HCT116 (cell line): ENCODE measurements around the gene TCHH. TPM values are rescaled to one million over a fixed set of nuclear protein-coding genes. Genes with fewer than 3 reads are reported as not detected.

ENCODE experiments used
- ATAC-seq: fragments of 200-7000 bp; cut with Tn5 transposase; 2 replicates; pipeline ENCODE4 v1.9.1; 2020; ENCODE audit warnings: mild to moderate bottlenecking, moderate library complexity
- BruUV-seq: library from RNA; stranded (reverse); fragments of 400-500 nt; replicated peaks from 2 replicates; lab custom pipeline; 2021; lab: Mats Ljungman, UMichigan
- CTCF ChIA-PET: fragments of 300-600 bp; sonication (Branson Sonifier 250); formaldehyde crosslinking; loops from one replicate; lab custom pipeline; 2021; ENCODE audit warnings: antibody characterized with exemption; lab: Charles Lee
- POLR2A ChIA-PET: fragments of 300-600, 350-600 bp; sonication (Branson Sonifier 250); formaldehyde crosslinking; loops from one replicate; lab custom pipeline; 2021; ENCODE audit warnings: antibody characterized with exemption; lab: Charles Lee
- RAD21 ChIA-PET, 2 experiments: fragments of 300-600 bp; sonication (Branson Sonifier 250); formaldehyde crosslinking; loops; one replicate each; lab custom pipeline; 2023; ENCODE audit warnings: low total read pairs in 2 of 2; ENCODE audit not compliant: uncharacterized antibody in 2 of 2, unreplicated experiment in 2 of 2, low non-redundant PET in 1 of 2; lab: Charles Lee
- DNase-seq: peaks from one replicate; pipeline ENCODE4 v3.0.0-alpha.2; 2010; ENCODE audit warnings: low read depth, low spot score
- H2AFZ ChIP-seq: fragments of 200-600 bp; shearing (Covaris generic), sonication (generic); 2 replicates; pipeline ENCODE4 v1.6.1; 2017; ENCODE audit warnings: low read depth, mixed run types, mixed read lengths, antibody characterized with exemption, low read length; ENCODE audit not compliant: poor library complexity, severe bottlenecking
- H3K27ac ChIP-seq: 2 replicates; pipeline ENCODE4 v1.5.1; 2012; ENCODE audit warnings: low read depth, low read length
- H3K27me3 ChIP-seq: fragments of 200-600 bp; sonication (generic); 2 replicates; pipeline ENCODE4 v1.6.1; 2016; ENCODE audit warnings: mixed run types, low read length, mixed read lengths; ENCODE audit not compliant: insufficient read depth
- H3K36me3 ChIP-seq, 2 experiments: fragments of 200-500 bp in 1 of 2; fragments of 200-600 bp in 1 of 2; sonication (Bioruptor generic) in 1 of 2; sonication (generic) in 1 of 2; 2 replicates each; pipeline versions ENCODE4 v1.5.1 to v1.6.1; 2014 to 2016; ENCODE audit warnings: low read length in 2 of 2, inconsistent platforms in 1 of 2, mixed read lengths in 1 of 2, mixed run types in 1 of 2; ENCODE audit not compliant: insufficient read depth in 2 of 2, control insufficient read depth in 1 of 2
- H3K4me1 ChIP-seq, 2 experiments: fragments of 200-600 bp in 1 of 2; sonication (generic) in 1 of 2; 2 replicates each; pipeline versions ENCODE4 v1.5.1 to v1.6.1; 2012 to 2017; ENCODE audit warnings: low read length in 2 of 2, inconsistent platforms in 1 of 2, mild to moderate bottlenecking in 1 of 2, mixed read lengths in 1 of 2, mixed run types in 1 of 2, moderate library complexity in 1 of 2; ENCODE audit not compliant: insufficient read depth in 2 of 2, control insufficient read depth in 1 of 2
- H3K4me2 ChIP-seq: fragments of 200-600 bp; sonication (generic); 2 replicates; pipeline ENCODE4 v1.6.1; 2017; ENCODE audit warnings: mixed run types, low read length, mixed read lengths
- H3K4me3 ChIP-seq, 2 experiments: fragments of 200-600 bp in 1 of 2; sonication (generic) in 1 of 2; replicated peaks in 1 of 2; 2 replicates each; pipeline ENCODE4 v1.5.1; 2011 to 2016; ENCODE audit warnings: low read length in 2 of 2, control low read depth in 1 of 2, low read depth in 1 of 2, mild to moderate bottlenecking in 1 of 2, mixed read lengths in 1 of 2, mixed run types in 1 of 2
- H3K79me2 ChIP-seq: fragments of 200-600 bp; sonication (generic); 2 replicates; pipeline ENCODE4 v1.6.1; 2017; ENCODE audit warnings: mild to moderate bottlenecking, mixed run types, low read length, moderate library complexity, mixed read lengths; ENCODE audit not compliant: insufficient read depth
- H3K9ac ChIP-seq: fragments of 200-600 bp; sonication (generic); 2 replicates; pipeline ENCODE4 v1.6.1; 2016; ENCODE audit warnings: low read length, mixed read lengths
- H3K9me2 ChIP-seq: fragments of 200-600 bp; sonication (generic), shearing (Covaris generic); 2 replicates; pipeline ENCODE4 v1.6.1; 2017; ENCODE audit warnings: mixed run types, mild to moderate bottlenecking, moderate library complexity; ENCODE audit not compliant: insufficient read depth
- H3K9me3 ChIP-seq, 2 experiments: fragments of 200-500 bp in 1 of 2; fragments of 200-600 bp in 1 of 2; sonication (Bioruptor generic) in 1 of 2; sonication (generic) in 1 of 2; 2 replicates each; pipeline ENCODE4 v1.6.1; 2014 to 2017; ENCODE audit warnings: low read length in 2 of 2, mixed read lengths in 2 of 2, inconsistent platforms in 1 of 2, low read depth in 1 of 2, mild to moderate bottlenecking in 1 of 2, mixed run types in 1 of 2, moderate library complexity in 1 of 2; ENCODE audit not compliant: control insufficient read depth in 1 of 2, insufficient read depth in 1 of 2
- H4K20me1 ChIP-seq: fragments of 200-600 bp; sonication (generic), shearing (Covaris generic); 2 replicates; pipeline ENCODE4 v1.6.1; 2017; ENCODE audit warnings: mixed run types, mild to moderate bottlenecking, moderate library complexity; ENCODE audit not compliant: insufficient read depth
- CEBPB ChIP-seq: IDR thresholded peaks from 2 replicates; pipeline ENCODE4 v1.6.1; 2012; ENCODE audit warnings: low read depth
- EZH2 ChIP-seq: fragments of 200-600 bp; sonication (generic); IDR thresholded peaks from 2 replicates; pipeline ENCODE4 v1.6.1; 2017; ENCODE audit warnings: antibody characterized with exemption, mixed run types
- RAD21 ChIP-seq: IDR thresholded peaks from 2 replicates; pipeline ENCODE4 v1.6.1; 2012; ENCODE audit warnings: low read depth, mild to moderate bottlenecking
- SIN3A ChIP-seq: IDR thresholded peaks from 2 replicates; pipeline ENCODE4 v1.6.1; 2012; ENCODE audit warnings: low read depth
- YY1 ChIP-seq: IDR thresholded peaks from 2 replicates; pipeline ENCODE4 v1.6.1; 2011; ENCODE audit warnings: low read length, low read depth, moderate library complexity, mild to moderate bottlenecking; ENCODE audit not compliant: insufficient replicate concordance; ENCODE audit errors: extremely low read depth
- ZFX ChIP-seq: fragments of 450-650 bp; IDR thresholded peaks from 2 replicates; pipeline ENCODE4 v1.6.1; 2017
- ZNF274 ChIP-seq: fragments of 200-500 bp; sonication (Bioruptor generic); IDR thresholded peaks from 2 replicates; pipeline ENCODE4 v1.6.1; 2014; ENCODE audit warnings: mild to moderate bottlenecking, low read depth, low read length, inconsistent platforms
- intact Hi-C: fragments of 100-400 bp; cut with micrococcal nuclease; formaldehyde crosslinking; loops from 2 replicates; pipeline ENCODE4 v1.10.0; 2022
- total RNA-seq: library from RNA; stranded (reverse); gene quantifications from one replicate; pipeline ENCODE4 v1.2.1, GENCODE V29; 2021; ENCODE audit not compliant: unreplicated experiment
- TF ChIP-seq, protein P1 (sequence below): IDR thresholded peaks from 2 replicates; pipeline ENCODE4 v1.6.1; 2012
- TF ChIP-seq, protein P2 (sequence below), 3 experiments: fragments of 200-600 bp in 1 of 3; sonication (generic) in 1 of 3; IDR thresholded peaks in 2 of 3; conservative IDR thresholded peaks in 1 of 3; 2 replicates each; pipeline ENCODE4 v1.5.1; 2012 to 2017; ENCODE audit warnings: low read depth in 2 of 3, low read length in 2 of 3, antibody characterized with exemption in 1 of 3, borderline replicate concordance in 1 of 3, control low read depth in 1 of 3, mild to moderate bottlenecking in 1 of 3, mixed read lengths in 1 of 3, mixed run types in 1 of 3, moderate library complexity in 1 of 3; ENCODE audit not compliant: insufficient read depth in 1 of 3

Gene TCHH
- total RNA-seq, 1 experiment from 2014 or later: 0.02 TPM

DNA sequence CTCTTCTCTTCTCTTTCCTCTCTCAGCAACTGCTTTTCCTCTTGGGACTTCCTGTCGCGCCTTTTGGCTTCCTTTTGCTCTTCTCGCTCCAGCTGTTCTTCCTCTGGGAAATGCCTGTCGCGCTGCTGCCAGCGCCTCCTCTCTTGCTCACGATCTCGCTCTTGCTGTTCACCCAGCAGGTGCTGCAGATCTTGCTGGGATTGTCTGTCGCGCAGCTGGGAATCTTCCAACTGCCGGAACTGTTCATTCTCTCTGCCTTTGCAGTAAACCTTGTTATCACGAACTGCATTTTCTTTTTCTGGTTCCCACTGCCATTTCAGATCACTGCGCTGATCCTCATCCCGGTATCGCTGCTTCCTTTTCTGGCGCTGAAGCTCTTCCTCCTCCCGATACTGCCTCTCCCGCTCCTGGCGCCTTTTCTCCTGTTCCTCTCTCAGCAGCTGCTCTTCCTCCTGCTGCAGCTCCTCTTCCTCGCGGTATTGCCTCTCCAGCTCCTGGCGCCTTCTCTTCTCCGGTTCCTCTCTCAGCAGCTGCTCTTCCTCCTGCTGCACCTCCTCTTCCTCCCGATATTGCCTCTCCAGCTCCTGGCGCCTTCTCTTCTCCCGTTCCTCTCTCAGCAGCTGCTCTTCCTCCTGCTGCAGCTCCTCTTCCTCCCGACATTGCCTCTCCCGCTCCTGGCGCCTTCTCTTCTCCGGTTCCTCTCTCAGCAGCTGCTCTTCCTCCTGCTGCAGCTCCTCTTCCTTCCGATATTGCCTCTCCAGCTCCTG, 5.8 kb downstream of the TCHH start (continued):
- TF ChIP-seq ZFX (no peak), ZNF274 (no peak), YY1 (no peak)

DNA sequence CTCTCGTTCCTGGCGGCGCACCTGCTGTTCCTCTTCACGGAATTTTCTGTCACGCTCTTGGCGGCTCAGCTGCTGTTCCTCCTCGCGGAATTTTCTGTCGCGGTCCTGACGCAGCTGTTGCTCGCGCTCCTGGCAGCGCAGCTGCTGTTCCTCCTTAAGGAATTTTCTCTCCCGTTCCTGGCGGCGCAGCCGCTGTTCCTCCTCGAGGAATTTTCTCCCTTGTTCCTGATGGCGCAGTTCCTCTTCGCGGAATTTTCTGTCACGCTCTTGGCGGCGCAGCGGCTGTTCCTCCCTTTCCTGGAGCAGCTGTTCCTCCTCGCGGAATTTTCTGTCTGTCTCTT, 6.4 kb downstream of the TCHH start:
- H3K9ac ChIP-seq: no peak overlapping the region
- ATAC-seq (no peak), DNase-seq (no peak)
- H3K4me2 ChIP-seq: peak overlapping the region; percentile 77
- TF ChIP-seq, protein P1, sequence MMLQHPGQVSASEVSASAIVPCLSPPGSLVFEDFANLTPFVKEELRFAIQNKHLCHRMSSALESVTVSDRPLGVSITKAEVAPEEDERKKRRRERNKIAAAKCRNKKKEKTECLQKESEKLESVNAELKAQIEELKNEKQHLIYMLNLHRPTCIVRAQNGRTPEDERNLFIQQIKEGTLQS: no peak
- TF ChIP-seq RAD21: no peak
- no peak for TF ChIP-seq EZH2
- no peak for TF ChIP-seq CEBPB
- TF ChIP-seq, protein P2, sequence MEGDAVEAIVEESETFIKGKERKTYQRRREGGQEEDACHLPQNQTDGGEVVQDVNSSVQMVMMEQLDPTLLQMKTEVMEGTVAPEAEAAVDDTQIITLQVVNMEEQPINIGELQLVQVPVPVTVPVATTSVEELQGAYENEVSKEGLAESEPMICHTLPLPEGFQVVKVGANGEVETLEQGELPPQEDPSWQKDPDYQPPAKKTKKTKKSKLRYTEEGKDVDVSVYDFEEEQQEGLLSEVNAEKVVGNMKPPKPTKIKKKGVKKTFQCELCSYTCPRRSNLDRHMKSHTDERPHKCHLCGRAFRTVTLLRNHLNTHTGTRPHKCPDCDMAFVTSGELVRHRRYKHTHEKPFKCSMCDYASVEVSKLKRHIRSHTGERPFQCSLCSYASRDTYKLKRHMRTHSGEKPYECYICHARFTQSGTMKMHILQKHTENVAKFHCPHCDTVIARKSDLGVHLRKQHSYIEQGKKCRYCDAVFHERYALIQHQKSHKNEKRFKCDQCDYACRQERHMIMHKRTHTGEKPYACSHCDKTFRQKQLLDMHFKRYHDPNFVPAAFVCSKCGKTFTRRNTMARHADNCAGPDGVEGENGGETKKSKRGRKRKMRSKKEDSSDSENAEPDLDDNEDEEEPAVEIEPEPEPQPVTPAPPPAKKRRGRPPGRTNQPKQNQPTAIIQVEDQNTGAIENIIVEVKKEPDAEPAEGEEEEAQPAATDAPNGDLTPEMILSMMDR (IDR thresholded peaks at IDR 0.05 in 2 of 3, conservative IDR thresholded peaks at IDR 0.05 in 1 of 3; ENCODE audit: borderline replicate concordance in 1 of 3, insufficient read depth in 1 of 3, low read depth in 2 of 3, low read length in 2 of 3): no peak
- no peak for TF ChIP-seq SIN3A
- no peak for TF ChIP-seq YY1
- ChIA-PET POLR2A (no interaction called here), CTCF (no interaction called here), RAD21 (no interaction called here)
- intact Hi-C loops: no loop called here
- no TSS peak for BruUV-seq
- H3K4me3 ChIP-seq: no peak overlapping the region
- H4K20me1 ChIP-seq: no peaks in the 10 kb centered on the region
- H3K36me3 ChIP-seq: no peaks in the 10 kb centered on the region
- H3K27me3 ChIP-seq: peaks cover 65% of the 10 kb centered on the region
- H3K27ac ChIP-seq: no peak overlapping the region
- H3K9me3 ChIP-seq: no peaks in the 10 kb centered on the region
- no peaks in the 10 kb centered on the region for H3K79me2 ChIP-seq
- H3K4me1 ChIP-seq: peaks cover 20 to 50% of the 10 kb centered on the region in 2 experiments
- H3K9me2 ChIP-seq: no peaks in the 10 kb centered on the region
- no peak overlapping the region for H2AFZ ChIP-seq
